ENCODE measurements around the gene DEFB131B. TPM values are rescaled to one million over a fixed set of nuclear protein-coding genes. Genes with fewer than 3 reads are reported as not detected.
"Not testable (repeated sequence)": the region's sequence is repeated elsewhere in the genome, so short reads cannot be mapped to it uniquely, and the experiment has no call there.

DEFB131B gene
- total RNA-seq: not detected
- polyA plus RNA-seq (2013, experiment 1 of 2): not detected
- not detected for polyA plus RNA-seq (2013, experiment 2 of 2)
- 0 to 0.06 (median 0) reads per million in 172 experiments for total RNA-seq

- CTCF ChIA-PET; H3K27ac Mint-ChIP-seq; POLR2A ChIA-PET; ATAC-seq (ENCODE audit: poor library complexity); H3K27me3 Mint-ChIP-seq; H3K4me1 ChIP-seq (ENCODE audit: insufficient read depth, low read length); intact Hi-C loops (cut with DNase I, micrococcal nuclease); DNase-seq; H3K9me3 Mint-ChIP-seq; H3K4me3 Mint-ChIP-seq; H3K27me3 ChIP-seq (ENCODE audit: control insufficient read depth in 1 of 2, insufficient read depth in 2 of 2, low read length in 2 of 2); H3K27ac ChIP-seq (ENCODE audit: low read depth in 1 of 2, low read length in 2 of 2); H3K36me3 ChIP-seq (ENCODE audit: insufficient read depth, low read length); H3K4me1 Mint-ChIP-seq (ENCODE audit: low read depth); H3K4me3 ChIP-seq (ENCODE audit: low read length); H3K9me3 ChIP-seq (ENCODE audit: control insufficient read depth in 1 of 2, insufficient read depth in 1 of 2, low read length in 2 of 2): not testable (repeated sequence)
- H3K36me3 Mint-ChIP-seq (ENCODE audit: low read depth): peaks cover 34% of the 10 kb centered on the region
Observed at GRCh38 chr11:71878059-71878458, at the start of gene DEFB131B. TSS of gene DEFB131B (plus strand) at chr11:71878453. CDS start at chr11:71878453, 0 bp downstream.

GRCh38 chr11:71829247-71829646, 49.0 kb upstream of the DEFB131B start:
- ATAC-seq (ENCODE audit: poor library complexity); POLR2A ChIA-PET; H3K4me3 Mint-ChIP-seq; H3K27ac Mint-ChIP-seq; H3K27ac ChIP-seq (ENCODE audit: low read depth in 1 of 2, low read length in 2 of 2); H3K9me3 Mint-ChIP-seq; H3K27me3 Mint-ChIP-seq; H3K4me1 Mint-ChIP-seq (ENCODE audit: low read depth); intact Hi-C loops (cut with DNase I, micrococcal nuclease); H3K36me3 ChIP-seq (ENCODE audit: insufficient read depth, low read length); H3K27me3 ChIP-seq (ENCODE audit: control insufficient read depth in 1 of 2, insufficient read depth in 2 of 2, low read length in 2 of 2); H3K4me3 ChIP-seq (ENCODE audit: low read length); H3K36me3 Mint-ChIP-seq (ENCODE audit: low read depth); H3K4me1 ChIP-seq (ENCODE audit: insufficient read depth, low read length); DNase-seq; H3K9me3 ChIP-seq (ENCODE audit: control insufficient read depth in 1 of 2, insufficient read depth in 1 of 2, low read length in 2 of 2): not testable (repeated sequence)
- CTCF ChIA-PET: interaction anchor here (0.6 kb wide), 1 partner anchor 545 kb away, joined by 3 read pairs; no protein-coding TSS in a partner anchor

GRCh38 chr11:71829686-71830085, 48.6 kb upstream of the DEFB131B start:
- H3K36me3 ChIP-seq (ENCODE audit: insufficient read depth, low read length); H3K9me3 Mint-ChIP-seq; H3K36me3 Mint-ChIP-seq (ENCODE audit: low read depth); DNase-seq; H3K4me1 ChIP-seq (ENCODE audit: insufficient read depth, low read length); ATAC-seq (ENCODE audit: poor library complexity); H3K27ac ChIP-seq (ENCODE audit: low read depth in 1 of 2, low read length in 2 of 2); H3K9me3 ChIP-seq (ENCODE audit: control insufficient read depth in 1 of 2, insufficient read depth in 1 of 2, low read length in 2 of 2); H3K27me3 ChIP-seq (ENCODE audit: control insufficient read depth in 1 of 2, insufficient read depth in 2 of 2, low read length in 2 of 2); CTCF ChIA-PET; H3K4me1 Mint-ChIP-seq (ENCODE audit: low read depth); H3K27me3 Mint-ChIP-seq; POLR2A ChIA-PET; H3K27ac Mint-ChIP-seq; H3K4me3 Mint-ChIP-seq; H3K4me3 ChIP-seq (ENCODE audit: low read length); intact Hi-C loops (cut with DNase I, micrococcal nuclease): not testable (repeated sequence)

GRCh38 chr11:71832811-71833210, 45.4 kb upstream of the DEFB131B start, which contains the start of gene DEFB108B:
TSS of gene DEFB108B (plus strand) at chr11:71833200. CDS start at chr11:71833200, 0 bp downstream.
- POLR2A ChIA-PET; H3K27me3 ChIP-seq (ENCODE audit: control insufficient read depth in 1 of 2, insufficient read depth in 2 of 2, low read length in 2 of 2); ATAC-seq (ENCODE audit: poor library complexity); H3K27ac ChIP-seq (ENCODE audit: low read depth in 1 of 2, low read length in 2 of 2); H3K4me1 Mint-ChIP-seq (ENCODE audit: low read depth); H3K9me3 ChIP-seq (ENCODE audit: control insufficient read depth in 1 of 2, insufficient read depth in 1 of 2, low read length in 2 of 2); H3K4me3 ChIP-seq (ENCODE audit: low read length); DNase-seq; H3K27me3 Mint-ChIP-seq; H3K4me1 ChIP-seq (ENCODE audit: insufficient read depth, low read length); H3K36me3 ChIP-seq (ENCODE audit: insufficient read depth, low read length); H3K9me3 Mint-ChIP-seq; CTCF ChIA-PET; H3K4me3 Mint-ChIP-seq; H3K27ac Mint-ChIP-seq; H3K36me3 Mint-ChIP-seq (ENCODE audit: low read depth); intact Hi-C loops (cut with DNase I, micrococcal nuclease): not testable (repeated sequence)

GRCh38 chr11:71842720-71843119, 35.5 kb upstream of the DEFB131B start:
- intact Hi-C loops (cut with DNase I, micrococcal nuclease); H3K27me3 Mint-ChIP-seq; H3K4me3 ChIP-seq (ENCODE audit: low read length); H3K4me1 ChIP-seq (ENCODE audit: insufficient read depth, low read length); H3K4me3 Mint-ChIP-seq; H3K27me3 ChIP-seq (ENCODE audit: control insufficient read depth in 1 of 2, insufficient read depth in 2 of 2, low read length in 2 of 2); CTCF ChIA-PET; DNase-seq; H3K9me3 ChIP-seq (ENCODE audit: control insufficient read depth in 1 of 2, insufficient read depth in 1 of 2, low read length in 2 of 2); POLR2A ChIA-PET; H3K9me3 Mint-ChIP-seq; H3K36me3 Mint-ChIP-seq (ENCODE audit: low read depth); H3K27ac Mint-ChIP-seq; H3K4me1 Mint-ChIP-seq (ENCODE audit: low read depth); H3K36me3 ChIP-seq (ENCODE audit: insufficient read depth, low read length); H3K27ac ChIP-seq (ENCODE audit: low read depth in 1 of 2, low read length in 2 of 2); ATAC-seq (ENCODE audit: poor library complexity): not testable (repeated sequence)

- H3K4me3 Mint-ChIP-seq; POLR2A ChIA-PET; CTCF ChIA-PET; H3K9me3 Mint-ChIP-seq; H3K36me3 ChIP-seq (ENCODE audit: insufficient read depth, low read length); H3K9me3 ChIP-seq (ENCODE audit: control insufficient read depth in 1 of 2, insufficient read depth in 1 of 2, low read length in 2 of 2); H3K27me3 ChIP-seq (ENCODE audit: control insufficient read depth in 1 of 2, insufficient read depth in 2 of 2, low read length in 2 of 2); H3K4me3 ChIP-seq (ENCODE audit: low read length); H3K27ac Mint-ChIP-seq; DNase-seq; H3K4me1 Mint-ChIP-seq (ENCODE audit: low read depth); H3K36me3 Mint-ChIP-seq (ENCODE audit: low read depth); H3K4me1 ChIP-seq (ENCODE audit: insufficient read depth, low read length); intact Hi-C loops (cut with DNase I, micrococcal nuclease); ATAC-seq (ENCODE audit: poor library complexity); H3K27me3 Mint-ChIP-seq; H3K27ac ChIP-seq (ENCODE audit: low read depth in 1 of 2, low read length in 2 of 2): not testable (repeated sequence)
Observed at GRCh38 chr11:71843355-71843754, 34.9 kb upstream of the DEFB131B start.
